HG03045 (cell line): Measurements from ENCODE around the gene SLC38A2.
A peak's percentile ranks its signal among the peaks of the same experiment; 100 is the strongest.

ENCODE experiments used
- ATAC-seq: cut with Tn5 transposase; IDR thresholded peaks from one replicate; pipeline ENCODE4 v1.9.1; 2021; ENCODE audit warnings: mild to moderate bottlenecking, moderate library complexity; ENCODE audit not compliant: unreplicated experiment

SLC38A2 gene

GRCh38 chr12:46376579-46376978, 4.0 kb upstream of the SLC38A2 start:
- no peak for ATAC-seq

GRCh38 chr12:46374711-46375110, 2.1 kb upstream of the SLC38A2 start:
- ATAC-seq: no peak

GRCh38 chr12:46374310-46374709, 1.7 kb upstream of the SLC38A2 start:
- no peak for ATAC-seq

- ATAC-seq: no peak
Observed at GRCh38 chr12:46373301-46374296, 1.0 kb upstream of the SLC38A2 start.

GRCh38 chr12:46371718-46372543, 642 bp downstream of the SLC38A2 start:
- ATAC-seq: peak; percentile 31

- ATAC-seq: peak; percentile 49
Observed at GRCh38 chr12:46370792-46371717, 1.5 kb downstream of the SLC38A2 start.

- ATAC-seq: no peak
Observed at GRCh38 chr12:46370380-46370734, 2.2 kb downstream of the SLC38A2 start.

GRCh38 chr12:46369474-46370379, 2.8 kb downstream of the SLC38A2 start:
- no peak for ATAC-seq

GRCh38 chr12:46369095-46369473, 3.5 kb downstream of the SLC38A2 start:
- no peak for ATAC-seq

GRCh38 chr12:46368684-46369083, 3.9 kb downstream of the SLC38A2 start:
- no peak for ATAC-seq

GRCh38 chr12:46368138-46368537, 4.4 kb downstream of the SLC38A2 start:
- ATAC-seq: no peak

GRCh38 chr12:46367351-46368029, 5.1 kb downstream of the SLC38A2 start:
- ATAC-seq: no peak

- ATAC-seq: no peak
Observed at GRCh38 chr12:46366771-46367170, 5.8 kb downstream of the SLC38A2 start.

- no peak for ATAC-seq
Observed at GRCh38 chr12:46365951-46366379, 6.6 kb downstream of the SLC38A2 start.

- no peak for ATAC-seq
Observed at GRCh38 chr12:46364777-46365580, 7.6 kb downstream of the SLC38A2 start.

- no peak for ATAC-seq
Observed at GRCh38 chr12:46364300-46364696, 8.3 kb downstream of the SLC38A2 start.

GRCh38 chr12:46363582-46364299, 8.8 kb downstream of the SLC38A2 start:
- no peak for ATAC-seq
